Activated CD8-positive, alpha-beta memory T cell treated with anti-CD3 and anti-CD28 coated beads, Interleukin-2, amount 10 ng/mL, durations not matched to agents 7 days and 5 days (primary cell): Measurements from ENCODE around the gene C2orf81. TPM values are rescaled to one million over a fixed set of nuclear protein-coding genes. Genes with fewer than 3 reads are reported as not detected.

Experiments
- ATAC-seq: fragments of 150-1000 bp; cut with Tn5 transposase; one replicate; pipeline ENCODE4 v1.10.0; 2021; ENCODE audit warnings: moderate library complexity
- CTCF ChIA-PET: fragments of 350-600 bp; sonication (Branson Sonifier 250); formaldehyde crosslinking; loops from one replicate; lab custom pipeline; 2021; ENCODE audit warnings: antibody characterized with exemption; lab: Charles Lee
- DNase-seq: peaks from one replicate; pipeline ENCODE4 v3.0.0-alpha.2; 2020
- H3K27ac Mint-ChIP-seq: one replicate; pipeline ENCODE4 v1.8.0; 2021; ENCODE audit warnings: mild to moderate bottlenecking, mixed read lengths
- H3K27me3 Mint-ChIP-seq: one replicate; pipeline ENCODE4 v1.8.0; 2021; ENCODE audit warnings: mixed read lengths
- H3K36me3 Mint-ChIP-seq: one replicate; pipeline ENCODE4 v1.8.0; 2021; ENCODE audit warnings: mild to moderate bottlenecking, mixed read lengths
- H3K4me1 Mint-ChIP-seq: one replicate; pipeline ENCODE4 v1.8.0; 2021; ENCODE audit warnings: mixed read lengths
- H3K4me3 Mint-ChIP-seq: one replicate; pipeline ENCODE4 v1.8.0; 2021; ENCODE audit warnings: mild to moderate bottlenecking, moderate library complexity, mixed read lengths
- H3K9me3 Mint-ChIP-seq: one replicate; pipeline ENCODE4 v1.8.0; 2022; ENCODE audit warnings: low read depth, mixed read lengths
- total RNA-seq, 2 experiments: library from RNA; stranded (reverse); gene quantifications; one replicate each; pipeline ENCODE4 v1.2.3, GENCODE V29; 2021

Gene C2orf81
- total RNA-seq, 2 experiments from 2014 or later: 0.93 to 1.8 TPM

GRCh38 chr2:74440378-74441169 lies 19.2 kb upstream of the C2orf81 start:
- peaks cover 10% of the 10 kb centered on the region for H3K4me1 Mint-ChIP-seq
- DNase-seq: no peak
- peak; percentile 87 for ATAC-seq
- no peaks in the 10 kb centered on the region for H3K9me3 Mint-ChIP-seq
- CTCF ChIA-PET: interaction anchor here (0.9 to 1.1 kb wide), 4 partner anchors 15 to 145 kb away, joined by 3 to 4 read pairs (median 3); partner anchors contain the start of gene INO80B
- H3K27ac Mint-ChIP-seq: no peak overlapping the region
- no peaks in the 10 kb centered on the region for H3K36me3 Mint-ChIP-seq
- H3K4me3 Mint-ChIP-seq: no peak overlapping the region
- peaks cover 60% of the 10 kb centered on the region for H3K27me3 Mint-ChIP-seq

DNA sequence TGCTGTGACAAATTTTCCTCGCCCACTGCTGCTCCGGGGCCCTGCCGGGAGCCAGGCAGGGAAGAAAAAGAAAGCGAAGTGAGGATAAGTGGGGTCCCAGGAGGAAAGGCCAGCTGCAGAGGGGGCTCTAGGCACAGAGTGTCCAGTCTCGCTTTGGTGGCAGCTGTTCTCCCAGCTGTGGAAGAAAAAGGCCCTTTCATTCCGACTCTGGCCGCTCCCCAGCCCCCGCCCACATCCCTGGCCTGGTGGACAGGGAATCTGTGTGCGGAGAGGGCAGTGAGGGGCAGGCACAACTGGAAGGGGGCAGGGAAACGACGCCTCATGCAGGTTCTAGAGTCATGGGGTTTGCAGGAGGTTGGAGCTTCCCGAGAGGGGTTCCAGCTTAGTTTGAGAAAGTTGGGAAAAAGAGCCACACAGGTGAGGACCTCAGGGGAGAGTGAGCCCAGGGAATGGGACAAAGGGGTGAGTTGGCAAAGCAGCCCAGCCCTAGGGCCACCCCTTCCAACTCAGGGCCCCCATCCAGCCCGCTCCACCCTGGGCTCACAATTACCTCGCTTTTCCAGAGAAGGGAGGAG lies 18.5 kb upstream of the C2orf81 start:
- H3K4me3 Mint-ChIP-seq: no peak overlapping the region
- H3K4me1 Mint-ChIP-seq: peaks cover 10% of the 10 kb centered on the region
- CTCF ChIA-PET: interaction anchor here (0.9 to 1.1 kb wide), 3 partner anchors 15 to 146 kb away, joined by 3 to 4 read pairs (median 3); partner anchors contain the start of gene INO80B
- H3K9me3 Mint-ChIP-seq: no peaks in the 10 kb centered on the region
- H3K27me3 Mint-ChIP-seq: peaks cover 56% of the 10 kb centered on the region
- no peaks in the 10 kb centered on the region for H3K36me3 Mint-ChIP-seq
- no peak for ATAC-seq
- no peak overlapping the region for H3K27ac Mint-ChIP-seq
- no peak for DNase-seq

DNA sequence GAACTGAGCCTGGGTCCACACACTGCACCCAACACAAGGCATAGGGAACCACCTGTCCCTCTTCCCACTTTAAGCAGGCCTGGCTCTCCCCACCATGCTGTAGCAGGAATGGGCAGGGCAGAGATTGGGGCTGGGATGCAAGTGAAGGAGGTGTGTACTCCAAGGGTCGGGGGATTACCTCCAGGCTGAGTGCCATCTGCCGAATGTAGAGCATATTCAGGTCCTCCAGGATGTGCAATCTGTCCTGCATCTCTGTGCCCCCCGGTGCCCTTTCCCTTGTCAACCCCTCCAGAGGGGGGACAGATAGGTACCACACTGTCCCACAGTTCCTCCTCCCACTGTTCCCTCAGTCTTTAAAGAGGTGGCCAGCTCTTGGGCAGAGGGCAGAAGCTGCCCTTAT lies 18.0 kb upstream of the C2orf81 start:
- CTCF ChIA-PET: no interaction called here
- ATAC-seq (no peak), DNase-seq (no peak)
- no peak overlapping the region for H3K4me3 Mint-ChIP-seq
- H3K36me3 Mint-ChIP-seq: no peaks in the 10 kb centered on the region
- no peak overlapping the region for H3K27ac Mint-ChIP-seq
- peaks cover 50% of the 10 kb centered on the region for H3K27me3 Mint-ChIP-seq
- peaks cover 10% of the 10 kb centered on the region for H3K4me1 Mint-ChIP-seq
- no peaks in the 10 kb centered on the region for H3K9me3 Mint-ChIP-seq

- DNase-seq (no peak), ATAC-seq (no peak)
- CTCF ChIA-PET: no interaction called here
- Mint-ChIP-seq H3K27ac (no peak overlapping the region), H3K9me3 (no peaks in the 10 kb centered on the region), H3K4me3 (no peak overlapping the region), H3K27me3 (peaks cover 44% of the 10 kb centered on the region), H3K4me1 (peaks cover 10% of the 10 kb centered on the region), H3K36me3 (no peaks in the 10 kb centered on the region)
Observed at GRCh38 chr2:74438248-74438647, 16.8 kb upstream of the C2orf81 start.

GRCh38 chr2:74436848-74437695 lies 15.7 kb upstream of the C2orf81 start:
- Mint-ChIP-seq H3K4me1 (peaks cover 7% of the 10 kb centered on the region), H3K36me3 (no peaks in the 10 kb centered on the region), H3K27ac (no peak overlapping the region), H3K4me3 (no peak overlapping the region), H3K9me3 (no peaks in the 10 kb centered on the region), H3K27me3 (peaks cover 35% of the 10 kb centered on the region)
- DNase-seq (no peak), ATAC-seq (no peak)
- CTCF ChIA-PET: no interaction called here

DNA sequence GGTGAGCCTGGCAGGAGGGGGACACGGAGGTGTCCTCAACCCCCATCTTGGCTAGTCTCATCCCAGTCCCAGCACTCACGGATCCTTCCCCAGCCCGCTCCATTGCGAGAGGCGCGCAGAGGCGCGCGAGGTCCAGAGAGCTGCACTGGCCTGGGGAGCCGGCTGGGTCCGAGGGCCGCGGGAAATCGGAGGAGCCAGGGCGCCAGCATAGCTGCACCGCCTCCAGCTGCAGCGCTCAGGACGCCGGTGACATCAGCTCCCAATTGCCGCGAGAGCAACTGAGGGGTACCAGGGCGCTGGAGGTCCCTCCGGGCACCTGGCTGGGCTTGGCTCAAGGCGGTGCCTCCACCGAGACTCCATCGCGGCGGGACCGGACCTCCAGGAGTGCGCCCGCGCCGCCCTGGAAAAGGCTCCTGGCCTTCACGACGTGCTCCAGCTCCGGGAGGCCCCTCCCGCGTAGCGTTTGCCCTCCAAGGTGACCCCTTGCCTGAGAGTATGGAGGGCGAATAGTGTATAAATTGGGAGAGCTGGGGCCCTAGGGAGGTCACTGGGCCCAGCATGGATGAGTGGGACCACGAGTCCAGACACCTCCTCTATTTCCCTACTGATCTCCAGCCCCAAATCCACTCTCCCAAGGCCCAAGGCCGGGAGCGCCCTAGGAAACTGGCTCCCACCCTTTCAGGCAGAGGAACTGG lies 14.8 kb upstream of the C2orf81 start:
- H3K9me3 Mint-ChIP-seq: no peaks in the 10 kb centered on the region
- H3K4me1 Mint-ChIP-seq: peaks cover 7% of the 10 kb centered on the region
- CTCF ChIA-PET: no interaction called here
- peaks cover 30% of the 10 kb centered on the region for H3K27me3 Mint-ChIP-seq
- no peak for DNase-seq
- ATAC-seq: no peak
- no peak overlapping the region for H3K27ac Mint-ChIP-seq
- H3K36me3 Mint-ChIP-seq: no peaks in the 10 kb centered on the region
- H3K4me3 Mint-ChIP-seq: no peak overlapping the region

DNA sequence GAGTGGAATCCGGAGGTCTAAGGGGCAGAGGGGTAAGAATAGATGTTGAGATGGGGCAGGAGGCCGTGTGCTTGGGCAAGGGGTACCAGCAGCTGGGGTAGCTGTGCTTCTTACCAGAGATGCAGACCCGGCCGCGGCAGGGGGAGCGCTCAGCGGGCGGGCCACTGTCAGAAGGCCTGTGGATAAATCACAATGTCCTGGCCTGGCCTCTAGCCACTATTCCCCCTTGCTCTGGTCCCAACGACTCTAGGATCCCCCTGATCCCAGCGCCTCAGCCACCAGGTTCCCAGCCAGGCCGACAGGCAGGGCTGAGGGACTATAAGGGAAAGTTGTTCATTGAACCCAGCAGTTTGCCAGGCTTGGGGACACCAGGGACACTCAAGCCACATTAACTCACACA lies 9.1 kb upstream of the C2orf81 start:
- Mint-ChIP-seq H3K27ac (no peak overlapping the region), H3K36me3 (peaks cover 3% of the 10 kb centered on the region), H3K9me3 (no peaks in the 10 kb centered on the region), H3K4me1 (peaks cover 2% of the 10 kb centered on the region), H3K4me3 (no peak overlapping the region), H3K27me3 (no peaks in the 10 kb centered on the region)
- CTCF ChIA-PET: no interaction called here
- DNase-seq: no peak
- no peak for ATAC-seq

DNA sequence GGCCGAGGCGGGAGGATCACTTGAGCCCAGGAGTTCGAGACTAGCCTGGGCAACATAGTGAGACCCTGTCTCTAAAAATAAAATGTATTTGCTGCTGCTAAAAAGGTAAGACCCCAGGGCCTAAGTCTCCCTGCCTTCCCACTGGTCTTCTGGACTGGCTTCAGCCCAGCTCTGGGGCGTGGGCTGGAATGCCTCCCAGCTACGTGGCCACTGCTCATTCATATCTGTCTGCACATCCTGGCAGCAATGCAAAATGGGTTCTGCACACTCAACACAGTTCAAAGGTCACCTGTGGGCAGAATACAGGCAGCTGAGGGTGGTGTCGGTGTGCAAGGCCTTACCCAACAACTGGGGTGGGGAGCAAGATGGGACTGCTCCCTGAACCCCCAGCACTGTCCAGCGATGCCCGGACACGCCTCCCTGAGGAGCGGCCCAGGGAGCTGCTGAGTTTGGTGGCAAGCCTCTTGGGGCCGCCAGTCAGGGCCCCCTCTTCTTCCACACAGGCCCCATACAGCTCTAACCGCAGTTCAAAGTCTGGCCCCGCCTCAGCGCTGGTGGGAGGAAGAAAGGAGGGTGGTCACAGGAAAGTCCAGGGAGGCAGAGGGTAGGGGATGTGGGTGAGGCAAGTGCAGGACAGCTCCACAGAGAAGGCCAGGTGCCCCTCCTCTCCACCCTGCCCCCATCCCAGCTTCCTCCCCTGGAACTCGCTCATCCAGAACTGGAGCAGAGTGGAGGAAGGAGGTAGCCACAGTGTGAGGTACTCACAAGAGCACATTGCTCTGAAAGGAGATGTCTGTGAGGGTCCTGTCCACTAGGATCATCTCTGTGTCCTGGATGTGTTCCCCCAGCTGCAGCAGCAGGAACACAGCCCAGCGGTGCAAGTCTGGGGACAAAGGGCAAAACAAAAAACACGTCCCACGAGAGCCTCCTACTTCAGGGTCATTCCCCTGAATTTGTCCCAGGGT lies 8.3 kb upstream of the C2orf81 start:
- H3K36me3 Mint-ChIP-seq: peaks cover 6% of the 10 kb centered on the region
- peaks cover 2% of the 10 kb centered on the region for H3K4me1 Mint-ChIP-seq
- DNase-seq (no peak), ATAC-seq (no peak)
- no peaks in the 10 kb centered on the region for H3K9me3 Mint-ChIP-seq
- H3K27me3 Mint-ChIP-seq: no peaks in the 10 kb centered on the region
- no peak overlapping the region for H3K27ac Mint-ChIP-seq
- no peak overlapping the region for H3K4me3 Mint-ChIP-seq
- CTCF ChIA-PET: no interaction called here

- Mint-ChIP-seq H3K4me3 (no peak overlapping the region), H3K27ac (no peak overlapping the region), H3K27me3 (no peaks in the 10 kb centered on the region), H3K4me1 (peaks cover 3% of the 10 kb centered on the region), H3K9me3 (no peaks in the 10 kb centered on the region), H3K36me3 (peaks cover 7% of the 10 kb centered on the region)
- ATAC-seq: no peak
- no peak for DNase-seq
- CTCF ChIA-PET: no interaction called here
Observed at GRCh38 chr2:74428675-74429074, 7.3 kb upstream of the C2orf81 start.

DNA sequence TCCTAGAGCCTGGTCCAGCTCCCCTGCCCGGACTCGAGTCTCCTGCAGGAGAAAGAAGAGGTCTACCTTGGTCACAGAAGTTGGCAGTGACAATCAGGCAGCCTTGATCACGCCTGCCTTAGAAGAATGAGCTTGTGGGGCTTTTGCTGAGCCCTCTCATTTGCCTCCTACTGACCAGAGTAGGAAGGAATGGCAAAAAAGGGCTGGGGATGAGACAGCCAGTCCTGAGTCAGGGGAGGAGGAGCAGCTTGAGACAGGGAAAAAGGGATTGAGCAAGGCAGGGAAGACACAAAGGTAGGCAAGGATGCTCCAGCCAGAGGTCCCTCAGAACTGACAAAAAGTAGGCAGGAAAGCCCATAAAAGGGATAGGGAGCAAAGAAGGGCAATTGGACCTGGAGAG lies 6.1 kb upstream of the C2orf81 start:
- Mint-ChIP-seq H3K4me1 (peaks cover 13% of the 10 kb centered on the region), H3K27ac (no peak overlapping the region), H3K27me3 (no peaks in the 10 kb centered on the region), H3K9me3 (no peaks in the 10 kb centered on the region), H3K4me3 (no peak overlapping the region), H3K36me3 (peaks cover 10% of the 10 kb centered on the region)
- CTCF ChIA-PET: no interaction called here
- ATAC-seq (no peak), DNase-seq (no peak)

GRCh38 chr2:74426181-74426758 lies 4.9 kb upstream of the C2orf81 start:
- Mint-ChIP-seq H3K27me3 (no peaks in the 10 kb centered on the region), H3K27ac (no peak overlapping the region), H3K36me3 (peaks cover 10% of the 10 kb centered on the region), H3K4me3 (no peak overlapping the region), H3K9me3 (no peaks in the 10 kb centered on the region), H3K4me1 (peaks cover 18% of the 10 kb centered on the region)
- DNase-seq (no peak), ATAC-seq (no peak)
- CTCF ChIA-PET: no interaction called here

DNA sequence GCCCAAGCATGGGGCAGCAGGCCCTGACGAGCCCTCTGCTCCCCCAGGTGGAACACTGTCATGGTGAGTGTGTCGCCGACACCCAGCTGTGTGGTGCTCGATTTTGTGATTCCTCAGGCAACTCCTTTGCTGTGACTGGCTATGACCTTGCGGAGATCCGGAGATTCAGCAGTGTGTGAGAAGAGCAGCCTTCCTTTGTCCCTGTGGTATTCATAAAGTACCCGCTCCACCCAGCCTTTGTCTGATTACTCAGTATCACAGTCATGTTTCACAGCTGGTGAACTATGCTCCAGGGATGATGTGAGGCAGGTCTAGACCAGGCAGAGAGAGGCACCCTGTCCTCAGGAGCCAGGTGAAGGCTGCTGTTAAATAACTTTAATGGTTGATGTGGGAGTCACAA lies 4.1 kb upstream of the C2orf81 start:
- peaks cover 22% of the 10 kb centered on the region for H3K4me1 Mint-ChIP-seq
- DNase-seq (no peak), ATAC-seq (no peak)
- H3K4me3 Mint-ChIP-seq: no peak overlapping the region
- CTCF ChIA-PET: no interaction called here
- peaks cover 10% of the 10 kb centered on the region for H3K36me3 Mint-ChIP-seq
- H3K27me3 Mint-ChIP-seq: peaks cover 2% of the 10 kb centered on the region
- no peaks in the 10 kb centered on the region for H3K9me3 Mint-ChIP-seq
- H3K27ac Mint-ChIP-seq: no peak overlapping the region
